CD14-positive monocyte (primary cell): ENCODE measurements around the gene ARID3C. TPM values are rescaled to one million over a fixed set of nuclear protein-coding genes. Genes with fewer than 3 reads are reported as not detected.

Source experiments
- DNase-seq, 3 donors: peaks; one replicate each; pipeline ENCODE4 v3.0.0-alpha.2; 2011 to 2022
- H2AFZ ChIP-seq: 2 replicates; pipeline ENCODE4 v1.6.0; 2012; ENCODE audit warnings: mild to moderate bottlenecking, low read depth, low read length, inconsistent platforms; ENCODE audit not compliant: insufficient read depth, poor library complexity, severe bottlenecking
- H3K27ac ChIP-seq, 2 donors: 1 replicate in 1 of 2; 2 replicates in 1 of 2; pipeline ENCODE4 v1.5.1; 2012 to 2013; ENCODE audit warnings: low read length in 2 of 2, control low read depth in 1 of 2, inconsistent platforms in 1 of 2, low read depth in 1 of 2, mild to moderate bottlenecking in 1 of 2
- H3K27me3 ChIP-seq, 2 donors: one replicate each; pipeline versions ENCODE4 v1.6.0 to v1.6.1; 2011 to 2013; ENCODE audit warnings: low read length in 2 of 2; ENCODE audit not compliant: control insufficient read depth in 2 of 2, insufficient read depth in 2 of 2
- H3K36me3 ChIP-seq, 2 donors: replicated peaks in 1 of 2; 1 replicate in 1 of 2; 2 replicates in 1 of 2; pipeline versions ENCODE4 v1.5.1 to v1.6.1; 2012 to 2013; ENCODE audit warnings: low read length in 2 of 2, control low read depth in 1 of 2, inconsistent platforms in 1 of 2, mild to moderate bottlenecking in 1 of 2; ENCODE audit not compliant: insufficient read depth in 2 of 2, control insufficient read depth in 1 of 2
- H3K4me1 ChIP-seq, 2 donors: 1 replicate in 1 of 2; 2 replicates in 1 of 2; pipeline versions ENCODE4 v1.5.1 to v1.6.1; 2012 to 2013; ENCODE audit warnings: low read length in 2 of 2, control low read depth in 1 of 2, inconsistent platforms in 1 of 2, mild to moderate bottlenecking in 1 of 2, moderate library complexity in 1 of 2; ENCODE audit not compliant: insufficient read depth in 2 of 2, control insufficient read depth in 1 of 2
- H3K4me2 ChIP-seq: replicated peaks from 2 replicates; pipeline ENCODE3; 2012; ENCODE audit warnings: low read length, moderate library complexity, mild to moderate bottlenecking; ENCODE audit not compliant: poor library complexity, severe bottlenecking; ENCODE audit errors: extremely low read depth
- H3K4me3 ChIP-seq, 3 experiments: fragments of 200-600 bp in 1 of 3; sonication (generic) in 1 of 3; replicated peaks in 1 of 3; 1 replicate in 2 of 3; 2 replicates in 1 of 3; pipeline ENCODE4 v1.5.1; 2011 to 2013; ENCODE audit warnings: low read length in 3 of 3, mild to moderate bottlenecking in 3 of 3, control low read depth in 2 of 3, low read depth in 2 of 3, inconsistent platforms in 1 of 3, moderate library complexity in 1 of 3
- H3K79me2 ChIP-seq: 2 replicates; pipeline ENCODE4 v1.6.0; 2012; ENCODE audit warnings: mild to moderate bottlenecking, control low read depth, inconsistent platforms, low read length, moderate library complexity; ENCODE audit not compliant: insufficient read depth
- H3K9ac ChIP-seq: 2 replicates; pipeline ENCODE4 v1.6.0; 2017; ENCODE audit warnings: low read length, mild to moderate bottlenecking; ENCODE audit not compliant: insufficient read depth, poor library complexity, severe bottlenecking
- H3K9me3 ChIP-seq, 2 donors: replicated peaks in 1 of 2; 1 replicate in 1 of 2; 2 replicates in 1 of 2; pipeline versions ENCODE4 v1.5.1 to v1.6.1; 2012 to 2013; ENCODE audit warnings: low read length in 2 of 2, control low read depth in 1 of 2; ENCODE audit not compliant: control insufficient read depth in 1 of 2, insufficient read depth in 1 of 2
- H4K20me1 ChIP-seq: 2 replicates; pipeline ENCODE4 v1.6.0; 2012; ENCODE audit warnings: mild to moderate bottlenecking, low read length, control low read depth, moderate library complexity; ENCODE audit not compliant: insufficient read depth
- H3K27ac Mint-ChIP-seq, 7 donors: one replicate each; pipeline ENCODE4 v1.8.0; 2020; ENCODE audit warnings: mild to moderate bottlenecking in 7 of 7, mixed read lengths in 7 of 7, moderate library complexity in 6 of 7, inconsistent platforms in 2 of 7
- H3K27me3 Mint-ChIP-seq, 3 donors: one replicate each; pipeline ENCODE4 v1.8.0; 2021 to 2022; ENCODE audit warnings: low read depth in 3 of 3, mild to moderate bottlenecking in 3 of 3, mixed read lengths in 3 of 3, moderate library complexity in 3 of 3, inconsistent platforms in 1 of 3
- H3K36me3 Mint-ChIP-seq, 2 donors: one replicate each; pipeline ENCODE4 v1.8.0; 2020; ENCODE audit warnings: mixed read lengths in 2 of 2, inconsistent platforms in 1 of 2, mild to moderate bottlenecking in 1 of 2
- H3K4me1 Mint-ChIP-seq: one replicate; pipeline ENCODE4 v1.8.0; 2020; ENCODE audit warnings: mild to moderate bottlenecking, mixed read lengths
- H3K4me3 Mint-ChIP-seq, 2 donors: one replicate each; pipeline ENCODE4 v1.8.0; 2020; ENCODE audit warnings: mild to moderate bottlenecking in 2 of 2, mixed read lengths in 2 of 2, moderate library complexity in 1 of 2
- H3K9me3 Mint-ChIP-seq, 7 donors: one replicate each; pipeline ENCODE4 v1.8.0; 2020 to 2022; ENCODE audit warnings: mixed read lengths in 7 of 7, mild to moderate bottlenecking in 6 of 7, moderate library complexity in 6 of 7, inconsistent platforms in 2 of 7
- WGBS: methylation state at CpG from one replicate; pipeline ENCODE4 v1.1.5; 2013; ENCODE audit warnings: missing lambda C conversion rate; ENCODE audit not compliant: insufficient coverage; 5-methylcytosine and 5-hydroxymethylcytosine counted together
- intact Hi-C, 2 donors: fragments of 100-400 bp; cut with micrococcal nuclease; formaldehyde crosslinking; loops; one replicate each; pipeline versions ENCODE4 v1.15.0 to v1.15.1; 2023
- polyA plus RNA-seq, 3 donors: library from polyadenylated mRNA; depleted of rRNA in 1 of 3; unstranded in 2 of 3; stranded (reverse) in 1 of 3; fragments of 300-500 nt in 2 of 3; fragments of >200 nt in 1 of 3; fragmentation: Illumina TruSeq in 2 of 3; gene quantifications; 1 replicate in 2 of 3; 2 replicates in 1 of 3; pipeline ENCODE4 v1.2.3, GENCODE V29; 2012 to 2021
- TF ChIP-seq, protein P1 (sequence below): fragments of 200-600 bp; IDR thresholded peaks from one replicate; pipeline ENCODE4 v1.8.0; 2022; ENCODE audit warnings: antibody characterized with exemption, mild to moderate bottlenecking

ARID3C gene
- polyA plus RNA-seq, 3 donors = not detected

- WGBS = 83% methylated on average over 1 of the region's 3 CpGs
- H3K27ac ChIP-seq = no peak overlapping the region
- H3K9me3 Mint-ChIP-seq = peaks cover 0 to 9% (median 0%) of the 10 kb centered on the region in 7 donors
- H4K20me1 ChIP-seq = no peaks in the 10 kb centered on the region
- peaks cover 13 to 28% of the 10 kb centered on the region in 2 donors for H3K27me3 ChIP-seq
- H3K27me3 Mint-ChIP-seq = peaks cover 22 to 33% (median 32%) of the 10 kb centered on the region in 3 donors
- no peak overlapping the region for H3K9ac ChIP-seq
- DNase-seq = no peak
- H3K4me1 ChIP-seq = peaks cover 21 to 27% of the 10 kb centered on the region in 2 donors
- H3K36me3 ChIP-seq = peaks cover 0 to 13% of the 10 kb centered on the region in 2 donors
- no peak overlapping the region for H3K4me2 ChIP-seq
- intact Hi-C loops = loop anchor here (1.0 to 5.0 kb wide), 2 partner anchors 22 to 32 kb away; partner anchors contain the start of gene RPP25L (in 1 of the 2)
- TF ChIP-seq, protein P1, sequence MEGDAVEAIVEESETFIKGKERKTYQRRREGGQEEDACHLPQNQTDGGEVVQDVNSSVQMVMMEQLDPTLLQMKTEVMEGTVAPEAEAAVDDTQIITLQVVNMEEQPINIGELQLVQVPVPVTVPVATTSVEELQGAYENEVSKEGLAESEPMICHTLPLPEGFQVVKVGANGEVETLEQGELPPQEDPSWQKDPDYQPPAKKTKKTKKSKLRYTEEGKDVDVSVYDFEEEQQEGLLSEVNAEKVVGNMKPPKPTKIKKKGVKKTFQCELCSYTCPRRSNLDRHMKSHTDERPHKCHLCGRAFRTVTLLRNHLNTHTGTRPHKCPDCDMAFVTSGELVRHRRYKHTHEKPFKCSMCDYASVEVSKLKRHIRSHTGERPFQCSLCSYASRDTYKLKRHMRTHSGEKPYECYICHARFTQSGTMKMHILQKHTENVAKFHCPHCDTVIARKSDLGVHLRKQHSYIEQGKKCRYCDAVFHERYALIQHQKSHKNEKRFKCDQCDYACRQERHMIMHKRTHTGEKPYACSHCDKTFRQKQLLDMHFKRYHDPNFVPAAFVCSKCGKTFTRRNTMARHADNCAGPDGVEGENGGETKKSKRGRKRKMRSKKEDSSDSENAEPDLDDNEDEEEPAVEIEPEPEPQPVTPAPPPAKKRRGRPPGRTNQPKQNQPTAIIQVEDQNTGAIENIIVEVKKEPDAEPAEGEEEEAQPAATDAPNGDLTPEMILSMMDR = no peak
- peaks cover 0 to 1% of the 10 kb centered on the region in 2 donors for H3K9me3 ChIP-seq
- H3K36me3 Mint-ChIP-seq = peaks cover 10 to 14% of the 10 kb centered on the region in 2 donors
- H3K4me1 Mint-ChIP-seq = peaks cover 28% of the 10 kb centered on the region
- no peak overlapping the region for H3K4me3 ChIP-seq
- H3K79me2 ChIP-seq = peaks cover 15% of the 10 kb centered on the region
- no peak overlapping the region for H3K4me3 Mint-ChIP-seq
- no peak overlapping the region for H3K27ac Mint-ChIP-seq
- H2AFZ ChIP-seq = no peak overlapping the region
Measured at GRCh38 chr9:34634551-34635248, 5.8 kb upstream of the ARID3C start.

GRCh38 chr9:34633851-34634550, 5.1 kb upstream of the ARID3C start:
- no peak overlapping the region for H3K27ac ChIP-seq
- H3K36me3 ChIP-seq = peaks cover 0 to 13% of the 10 kb centered on the region in 2 donors
- no peak overlapping the region for H2AFZ ChIP-seq
- intact Hi-C loops = loop anchor here in 1 of 2 donors (1.0 kb wide), 1 partner anchor 22 kb away; the partner anchor contains the start of gene RPP25L
- TF ChIP-seq, protein P1 = peak; percentile 90
- peaks cover 29 to 40% (median 39%) of the 10 kb centered on the region in 3 donors for H3K27me3 Mint-ChIP-seq
- H3K4me2 ChIP-seq = no peak overlapping the region
- peaks cover 0 to 10% (median 0%) of the 10 kb centered on the region in 7 donors for H3K9me3 Mint-ChIP-seq
- H3K36me3 Mint-ChIP-seq = peaks cover 10 to 17% of the 10 kb centered on the region in 2 donors
- H3K9ac ChIP-seq = no peak overlapping the region
- H3K4me1 Mint-ChIP-seq = peaks cover 34% of the 10 kb centered on the region
- WGBS = 0% methylated on average over 1 of the region's 3 CpGs
- peaks cover 15% of the 10 kb centered on the region for H3K79me2 ChIP-seq
- peaks cover 0 to 8% of the 10 kb centered on the region in 2 donors for H3K9me3 ChIP-seq
- H3K4me3 Mint-ChIP-seq = peak overlapping the region in 1 of 2 donors; percentile 48
- no peak overlapping the region for H3K4me3 ChIP-seq
- peaks cover 21 to 30% of the 10 kb centered on the region in 2 donors for H3K4me1 ChIP-seq
- DNase-seq = peak; percentile 57 to 70 (median 67)
- H3K27me3 ChIP-seq = peaks cover 19 to 35% of the 10 kb centered on the region in 2 donors
- no peak overlapping the region for H3K27ac Mint-ChIP-seq
- no peaks in the 10 kb centered on the region for H4K20me1 ChIP-seq
